ENCODE measurements around the gene CMC1.
"Not testable (repeated sequence)": the region's sequence is repeated elsewhere in the genome, so short reads cannot be mapped to it uniquely, and the experiment has no call there.

Gene CMC1, protein sequence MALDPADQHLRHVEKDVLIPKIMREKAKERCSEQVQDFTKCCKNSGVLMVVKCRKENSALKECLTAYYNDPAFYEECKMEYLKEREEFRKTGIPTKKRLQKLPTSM

DNA sequence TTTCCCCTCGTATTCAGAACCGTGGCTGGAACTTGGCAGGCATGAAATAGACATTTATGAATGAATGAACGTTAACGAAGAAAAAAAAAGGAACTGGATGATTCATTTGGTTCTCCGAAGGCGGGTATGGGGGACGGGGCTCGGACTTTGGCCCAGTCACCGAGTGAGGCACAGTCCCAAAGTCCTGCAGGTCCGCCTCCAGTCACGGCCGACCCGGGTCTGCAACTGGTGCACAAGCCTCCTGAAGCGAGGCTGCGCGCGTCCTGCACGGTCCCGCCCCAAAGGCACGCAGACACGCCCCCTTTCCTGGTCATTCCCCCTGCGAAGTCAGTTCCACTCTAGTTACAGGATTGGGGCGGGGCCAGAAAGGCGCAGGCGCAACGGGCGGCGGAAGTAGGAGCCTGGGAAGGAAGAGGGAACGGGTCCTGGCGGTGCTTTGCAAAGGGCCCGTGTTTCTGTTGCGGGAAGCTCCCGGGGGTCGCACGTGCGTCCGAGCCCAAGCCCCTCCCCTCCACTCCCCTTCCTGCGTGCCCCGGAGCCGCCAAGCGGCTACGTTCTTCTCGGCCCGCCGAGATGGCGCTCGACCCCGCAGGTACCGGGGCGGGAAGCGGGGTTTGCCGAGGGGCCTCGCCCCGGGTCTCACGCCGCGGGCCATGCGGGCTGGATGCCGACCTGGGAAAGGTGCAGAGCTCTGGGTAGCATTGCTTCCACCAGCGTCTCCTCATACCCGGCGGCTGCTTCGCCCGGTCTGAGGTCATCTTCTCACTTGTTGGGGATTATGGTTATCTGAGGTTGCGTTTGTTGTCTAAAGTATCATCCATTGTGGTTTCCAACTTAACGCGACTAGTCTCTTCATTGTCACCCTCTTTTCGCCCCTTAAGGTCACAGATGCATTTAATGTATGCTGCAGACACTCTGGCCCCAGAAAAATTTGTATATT is at the start of gene CMC1:
Gene CMC1 (plus strand): TSS at position 399 of the 940 bp plus-strand sequence. CDS start 175 bp downstream, at position 574.
- DNase-seq (ENCODE audit: low spot score) = peak; percentile 87

DNA sequence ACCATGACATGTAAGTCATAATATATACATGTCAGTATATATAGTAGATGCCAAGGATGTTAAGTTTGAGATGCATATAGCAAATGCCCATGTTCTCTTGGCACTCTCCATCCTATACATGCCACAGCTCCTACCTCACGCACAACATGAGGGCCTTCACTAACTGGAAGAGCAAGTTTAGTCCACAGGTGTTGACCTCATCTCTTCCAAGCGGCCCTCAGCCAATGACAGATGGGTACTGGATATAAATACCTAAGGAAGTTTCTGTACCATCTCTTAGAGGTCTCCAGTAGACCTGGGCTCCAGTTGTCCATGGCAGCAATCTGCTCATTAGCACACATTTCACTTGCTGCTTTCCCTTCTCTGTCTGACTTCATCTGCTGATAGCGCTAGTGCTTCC is 43.3 kb upstream of the CMC1 start:
- no peak for DNase-seq (ENCODE audit: low spot score)

DNA sequence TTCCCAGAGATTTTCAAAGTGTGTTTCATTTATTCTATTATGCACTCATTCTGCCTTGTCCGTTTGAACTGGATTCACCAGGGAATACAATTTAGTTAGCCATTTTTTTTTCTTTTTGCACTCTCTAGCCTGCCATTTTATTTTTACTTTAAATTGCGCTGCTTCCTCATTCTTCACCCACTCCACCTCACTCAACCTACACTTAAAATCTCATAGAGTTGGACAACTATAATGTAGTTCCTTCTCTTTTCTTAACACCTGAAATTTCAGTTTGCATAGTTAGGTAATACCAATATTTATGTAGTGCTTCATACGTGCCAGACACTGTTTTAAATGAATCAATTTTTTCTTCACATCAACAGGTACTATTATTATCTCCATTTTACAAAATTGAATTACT is 42.4 kb upstream of the CMC1 start:
- no peak for DNase-seq (ENCODE audit: low spot score)

DNA sequence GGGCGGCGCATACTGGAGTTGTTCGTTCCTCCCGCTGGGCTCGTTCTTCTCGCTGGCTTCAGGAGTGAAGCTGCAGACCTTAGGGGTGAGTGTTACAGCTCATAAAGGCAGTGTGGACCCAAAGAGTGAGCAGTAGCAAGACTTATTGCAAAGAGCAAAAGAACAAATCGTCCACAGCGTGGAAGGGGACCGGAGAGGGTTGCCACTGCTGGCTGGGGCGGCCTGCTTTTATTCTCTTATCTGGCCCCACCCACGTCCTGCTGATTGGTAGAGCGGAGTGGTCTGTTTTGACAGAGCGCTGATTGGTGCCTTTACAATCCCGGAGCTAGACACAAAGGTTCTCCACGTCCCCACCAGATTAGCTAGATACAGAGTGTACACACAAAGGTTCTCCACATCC is 41.8 kb upstream of the CMC1 start:
- DNase-seq (ENCODE audit: low spot score) = not testable (repeated sequence)

DNA sequence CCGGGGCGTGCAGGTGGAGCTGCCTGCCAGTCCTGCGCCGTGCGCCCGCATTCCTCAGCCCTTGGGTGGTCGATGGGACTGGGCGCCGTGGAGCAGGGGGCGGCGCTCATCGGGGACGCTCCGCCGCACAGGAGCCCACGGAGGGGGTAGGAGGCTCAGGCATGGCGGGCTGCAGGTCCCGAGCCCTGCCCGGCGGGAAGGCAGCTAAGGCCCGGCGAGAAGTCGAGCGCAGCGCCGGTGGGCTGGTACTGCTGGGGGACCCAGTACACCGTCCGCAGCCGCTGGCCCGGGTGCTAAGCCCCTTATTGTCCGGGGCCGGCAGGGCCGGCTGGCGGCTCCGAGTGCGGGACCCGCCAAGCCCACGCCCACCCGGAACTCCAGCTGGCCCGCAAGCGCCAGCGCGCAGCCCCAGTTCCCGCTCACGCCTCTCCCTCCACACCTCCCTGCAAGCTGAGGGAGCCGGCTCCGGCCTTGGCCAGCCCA is 41.0 kb upstream of the CMC1 start:
- not testable (repeated sequence) for DNase-seq (ENCODE audit: low spot score)

DNA sequence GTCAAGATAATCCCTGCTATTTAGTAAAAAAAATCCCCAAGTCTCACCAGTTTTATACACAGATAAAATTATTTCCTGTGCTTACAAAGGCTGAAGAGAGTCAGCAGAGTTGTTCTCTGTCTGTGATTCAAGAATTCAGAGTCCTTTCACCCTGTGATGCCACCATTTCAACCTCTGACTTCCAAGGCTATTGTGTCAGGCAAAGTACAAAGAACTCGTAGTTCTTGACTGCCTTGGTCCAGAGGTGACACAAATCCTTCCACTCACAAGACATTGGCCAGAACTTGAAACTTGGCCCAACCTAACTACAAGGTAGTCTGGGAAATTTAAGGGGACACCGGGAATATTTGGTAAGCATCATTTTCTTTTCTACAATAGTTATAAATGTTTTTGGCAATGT is 34.9 kb upstream of the CMC1 start:
- no peak for DNase-seq (ENCODE audit: low spot score)

DNA sequence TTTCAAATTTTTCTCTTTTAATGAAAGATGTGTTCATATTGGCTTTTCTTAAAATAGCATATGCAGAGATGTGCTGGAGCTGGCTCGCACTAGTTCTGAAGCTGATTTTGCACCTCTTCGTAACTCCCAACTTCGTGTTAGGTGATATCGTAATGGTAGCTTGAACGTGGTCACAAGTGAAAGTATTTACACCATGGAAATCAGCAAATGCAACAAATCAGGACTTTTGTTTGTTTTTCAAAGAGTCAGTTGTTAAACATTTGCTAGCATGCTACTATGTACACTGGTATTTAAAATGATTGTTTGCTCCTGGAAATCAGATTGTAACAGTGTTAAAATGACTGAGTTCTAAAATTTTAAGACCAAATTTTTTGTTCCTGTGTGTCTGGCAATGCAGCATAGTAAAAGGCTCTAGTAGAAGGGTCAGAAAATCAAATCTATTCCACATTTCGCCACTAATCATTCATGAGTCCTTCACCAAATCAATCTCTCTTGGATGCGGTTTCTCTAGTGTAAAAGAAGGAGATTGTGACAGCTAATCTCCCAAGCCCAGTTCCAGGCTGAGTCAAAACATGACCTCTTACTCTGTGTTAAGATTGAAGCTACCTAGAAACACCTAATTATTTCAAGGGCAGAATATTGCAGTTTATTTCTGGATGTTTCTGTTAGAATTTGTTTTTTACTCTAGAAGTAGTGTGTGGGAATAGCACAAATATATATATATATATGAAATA is 34.3 kb upstream of the CMC1 start:
- DNase-seq (ENCODE audit: low spot score) = no peak

DNA sequence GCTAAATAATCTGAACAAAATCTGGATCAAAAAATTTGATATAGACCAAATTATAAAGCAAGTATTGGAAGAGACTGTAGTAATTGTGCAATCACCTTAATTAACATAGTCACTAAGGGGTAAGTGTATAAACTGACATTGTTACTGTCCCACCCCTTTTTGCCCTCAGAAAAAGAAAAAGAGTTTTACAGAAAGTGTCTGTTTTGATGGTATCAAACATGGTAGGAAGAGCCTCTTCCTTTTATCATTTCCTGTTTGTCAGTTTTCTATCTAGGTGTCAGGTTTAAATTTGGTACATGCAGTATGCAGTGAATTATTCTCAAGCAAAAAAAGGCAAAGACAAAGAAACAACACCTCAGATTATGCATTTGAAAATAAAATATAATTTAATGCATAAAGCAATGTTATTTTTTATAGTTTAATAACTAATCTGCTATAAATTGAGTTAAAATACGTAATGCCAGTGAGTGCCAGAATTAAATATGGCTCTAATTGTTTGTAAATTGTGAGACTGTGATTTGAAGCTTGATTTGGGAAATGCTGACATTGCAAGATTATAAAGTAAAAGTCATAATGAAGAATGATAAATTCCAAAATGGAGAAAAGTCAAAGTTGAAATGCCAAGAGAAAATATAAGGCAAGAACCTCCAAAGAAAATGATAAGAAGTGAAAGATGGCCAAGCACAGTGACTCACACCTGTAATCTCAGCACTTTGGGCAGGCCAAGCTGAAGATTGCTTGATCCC is 30.3 kb upstream of the CMC1 start:
- DNase-seq (ENCODE audit: low spot score) = peak; percentile 19

DNA sequence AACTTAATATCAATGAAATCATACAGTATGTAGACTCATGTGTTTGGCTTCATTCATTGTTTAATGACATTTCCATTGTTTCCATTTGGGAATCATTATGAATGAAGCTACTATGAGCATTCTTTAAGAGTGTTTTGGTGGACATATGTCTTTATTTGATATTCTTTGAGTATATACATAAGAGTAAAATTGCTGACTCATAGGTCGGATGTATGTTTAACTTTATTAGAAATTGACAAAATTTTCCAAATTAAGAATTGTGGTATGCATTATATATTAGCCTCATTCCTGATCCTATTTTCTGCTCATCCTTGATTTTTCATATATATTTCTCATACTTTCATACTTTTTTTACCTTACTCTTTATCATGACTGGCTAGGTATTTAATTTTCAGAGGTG is 28.7 kb upstream of the CMC1 start:
- no peak for DNase-seq (ENCODE audit: low spot score)

DNA sequence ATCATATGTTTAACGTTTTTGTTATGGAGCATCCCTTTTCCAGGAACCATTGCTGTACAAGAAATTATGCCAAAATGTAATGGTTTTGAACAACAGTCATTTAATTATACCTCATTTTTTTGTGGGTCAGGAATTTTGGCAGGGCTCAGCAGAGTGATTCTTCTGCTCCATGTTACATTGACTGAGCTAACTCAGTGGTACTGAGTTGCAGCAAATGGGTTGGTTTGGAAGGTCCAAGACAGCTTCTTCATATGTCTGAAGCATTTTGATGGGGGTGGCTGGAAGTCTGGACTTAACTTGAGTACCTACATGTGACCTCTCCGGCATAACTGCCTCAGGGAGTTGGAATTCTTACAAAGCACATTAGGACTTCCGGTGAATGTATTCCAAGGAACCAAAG is 26.0 kb upstream of the CMC1 start:
- no peak for DNase-seq (ENCODE audit: low spot score)

DNA sequence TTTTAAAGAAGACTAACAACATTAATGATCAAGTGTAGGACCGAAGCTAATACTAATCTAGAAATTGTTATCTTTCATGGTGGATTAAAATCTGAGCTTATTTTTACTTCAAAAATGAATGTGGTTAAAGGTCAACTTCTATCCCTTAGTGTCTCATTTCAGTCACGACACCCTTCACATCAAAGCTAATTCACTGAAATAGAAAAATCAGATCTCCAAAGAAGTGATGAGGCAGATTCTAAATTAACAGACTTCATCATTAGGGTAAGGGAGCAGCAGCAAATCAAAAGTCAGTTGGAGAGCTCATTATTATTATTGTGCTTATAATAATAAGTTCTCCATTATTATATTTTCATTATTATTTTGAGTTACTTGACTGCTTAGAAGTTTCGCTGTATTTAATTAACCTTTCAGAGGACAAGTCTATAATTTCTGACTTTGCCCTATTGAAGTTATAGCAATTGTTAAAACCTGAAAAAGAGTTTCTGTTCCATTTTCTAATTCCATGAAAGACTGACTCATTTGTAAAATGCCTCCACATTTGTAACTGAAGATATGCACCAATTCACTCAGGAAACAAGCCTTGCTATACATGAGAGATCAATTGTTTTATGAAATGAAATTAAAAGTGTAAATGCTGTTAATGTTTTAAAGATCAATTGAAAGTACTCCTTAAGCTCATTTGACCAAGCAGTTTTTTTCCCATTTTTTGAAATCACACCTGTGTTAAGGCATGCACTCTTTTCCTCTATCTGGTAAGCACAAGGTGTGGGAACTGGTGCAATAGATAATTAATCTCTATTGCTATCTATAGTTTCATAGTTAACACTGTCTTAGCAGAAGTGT is 23.1 kb upstream of the CMC1 start:
- no peak for DNase-seq (ENCODE audit: low spot score)

DNA sequence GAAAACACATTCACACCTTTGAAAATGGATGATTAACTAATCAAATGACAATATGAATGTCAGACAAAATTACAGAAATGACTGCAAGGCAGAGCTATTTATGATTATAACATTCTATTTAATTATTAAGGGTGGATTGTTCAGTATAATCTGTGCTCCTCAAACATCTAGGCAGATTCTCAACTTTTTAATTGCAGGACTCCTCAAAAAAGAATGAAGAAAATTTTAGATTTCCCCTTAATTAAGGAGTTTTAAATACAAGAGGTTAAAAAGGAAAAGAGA is 22.6 kb upstream of the CMC1 start:
- no peak for DNase-seq (ENCODE audit: low spot score)

DNA sequence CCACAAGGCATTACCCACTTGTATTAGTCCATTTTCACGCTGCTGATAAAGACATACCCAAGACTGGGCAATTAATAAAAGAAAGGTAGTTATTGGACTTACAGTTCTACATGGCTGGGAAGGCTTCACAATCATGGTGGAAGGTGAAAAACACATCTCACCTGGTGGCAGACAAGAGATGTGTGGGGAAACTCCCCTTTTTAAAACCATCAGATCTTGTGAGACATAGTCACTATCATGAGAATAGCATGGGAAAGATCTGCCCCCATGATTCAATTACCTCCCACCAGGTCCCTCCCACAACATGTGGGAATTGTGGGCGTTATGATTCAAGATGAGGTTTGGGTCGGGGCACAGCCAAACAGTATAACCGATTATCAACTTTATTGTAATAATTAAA is 17.0 kb upstream of the CMC1 start:
- no peak for DNase-seq (ENCODE audit: low spot score)

DNA sequence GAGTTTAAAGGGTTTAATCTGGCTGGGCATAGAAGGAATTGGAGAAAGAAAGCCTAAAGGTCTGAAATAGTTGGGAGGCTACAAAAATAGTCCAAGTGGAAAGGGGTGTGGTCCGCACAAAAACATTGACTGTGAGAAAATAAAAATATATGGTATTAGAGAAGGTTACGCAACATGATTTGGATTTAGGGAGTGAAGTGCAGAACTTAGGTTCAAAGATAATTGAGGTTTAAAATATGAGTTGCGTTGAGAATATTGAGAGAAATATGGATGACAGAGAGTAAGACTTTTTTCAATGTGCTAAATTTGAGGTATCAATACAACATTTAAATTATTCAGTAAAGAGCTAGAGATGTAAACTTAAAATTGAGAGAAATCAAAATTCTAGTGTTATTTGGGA is 15.4 kb upstream of the CMC1 start:
- no peak for DNase-seq (ENCODE audit: low spot score)

DNA sequence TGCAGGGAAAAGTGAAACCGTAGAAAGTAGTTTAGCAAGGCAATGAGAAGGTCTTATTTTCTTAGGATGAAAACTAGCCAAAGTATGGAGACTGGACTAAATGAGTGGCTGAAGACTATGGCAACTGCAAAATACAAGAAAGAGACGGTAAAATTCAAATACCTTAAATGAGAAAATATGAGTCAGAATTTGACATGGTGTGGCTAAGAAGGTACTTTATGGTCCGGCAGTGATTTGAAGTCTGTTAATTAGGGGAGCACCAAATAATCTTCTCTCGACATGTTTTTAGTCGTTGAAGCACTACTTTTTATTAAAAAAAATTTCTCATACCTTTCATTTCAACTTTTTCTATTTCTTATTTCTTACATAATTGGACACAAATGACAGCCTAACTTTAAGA is 12.8 kb upstream of the CMC1 start:
- no peak for DNase-seq (ENCODE audit: low spot score)

DNA sequence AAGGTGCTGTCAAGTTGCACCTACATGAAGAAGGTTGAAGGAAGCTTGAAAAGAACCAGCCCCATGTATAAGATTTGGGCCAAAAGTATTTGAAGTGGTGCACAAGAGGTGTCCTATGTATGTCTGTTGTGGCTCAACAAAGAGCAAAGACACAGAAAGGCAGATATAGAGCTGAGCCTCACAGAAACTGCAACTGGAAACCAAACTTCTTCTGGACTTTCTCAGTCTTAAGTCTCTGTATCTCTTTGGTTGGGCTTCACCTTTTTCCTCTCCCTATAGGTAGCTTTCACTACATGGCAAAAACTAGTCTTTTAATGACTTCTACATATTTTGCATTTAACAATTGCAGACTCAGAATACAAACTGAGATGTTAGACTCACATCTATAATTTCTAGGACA is 8.8 kb upstream of the CMC1 start:
- DNase-seq (ENCODE audit: low spot score) = no peak

DNA sequence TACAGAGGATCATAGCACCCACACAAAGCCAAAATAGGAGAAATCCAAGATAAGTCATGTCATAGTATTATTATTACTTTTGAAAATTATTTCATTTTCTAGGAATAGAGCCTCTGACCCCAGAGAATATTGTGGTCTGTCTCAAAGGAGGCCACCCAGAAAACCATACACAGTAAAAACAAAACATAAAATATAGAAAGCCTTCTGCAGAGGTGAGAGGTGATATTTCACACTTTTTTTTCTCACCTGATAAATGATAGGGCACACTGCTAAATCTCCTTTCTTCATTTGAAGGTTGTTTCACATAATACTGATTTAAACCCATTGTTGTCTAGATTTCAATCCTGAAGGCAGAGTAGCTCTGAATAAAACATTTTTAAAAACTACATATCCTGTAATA is 7.0 kb upstream of the CMC1 start:
- DNase-seq (ENCODE audit: low spot score) = peak; percentile 20

DNA sequence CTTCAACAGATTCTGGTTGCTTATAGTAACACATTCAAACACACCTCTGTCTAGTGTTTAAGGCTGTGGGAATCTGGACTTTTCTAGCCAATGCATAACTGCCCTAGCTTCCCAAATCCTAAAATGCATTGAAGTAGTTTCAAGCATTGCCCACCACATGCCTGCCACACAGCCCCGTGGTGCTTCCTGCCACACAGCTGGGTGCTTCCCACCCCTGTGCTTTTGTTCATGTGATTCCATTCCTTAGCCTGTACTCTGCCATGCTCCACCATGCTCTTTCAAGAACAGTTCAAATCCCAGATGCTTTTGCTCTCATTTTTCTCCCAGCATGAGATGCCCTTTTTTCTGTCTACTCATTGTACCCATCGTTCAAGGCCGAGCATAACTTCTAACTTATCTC is 2.3 kb upstream of the CMC1 start:
- DNase-seq (ENCODE audit: low spot score) = no peak

DNA sequence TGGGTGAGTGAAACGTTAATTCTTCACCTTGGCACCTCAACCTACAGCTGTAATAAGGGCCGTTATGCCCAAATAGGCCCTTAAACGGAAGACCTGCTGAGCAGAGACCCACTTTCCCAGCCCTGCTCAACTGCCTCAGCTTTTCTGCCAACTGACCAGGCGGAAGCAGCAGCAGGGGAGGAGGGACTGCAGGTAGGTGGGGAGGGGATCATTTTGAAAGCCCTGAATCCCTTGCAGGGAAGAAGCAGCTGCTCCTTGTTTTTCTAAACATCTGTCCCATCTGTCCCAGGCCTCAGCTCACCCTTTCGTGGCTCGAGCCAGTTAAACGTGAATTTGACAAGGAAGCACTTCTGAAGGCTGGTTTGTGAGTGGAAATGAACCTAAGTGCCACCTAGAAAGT is 978 bp upstream of the CMC1 start:
- no peak for DNase-seq (ENCODE audit: low spot score)

DNA sequence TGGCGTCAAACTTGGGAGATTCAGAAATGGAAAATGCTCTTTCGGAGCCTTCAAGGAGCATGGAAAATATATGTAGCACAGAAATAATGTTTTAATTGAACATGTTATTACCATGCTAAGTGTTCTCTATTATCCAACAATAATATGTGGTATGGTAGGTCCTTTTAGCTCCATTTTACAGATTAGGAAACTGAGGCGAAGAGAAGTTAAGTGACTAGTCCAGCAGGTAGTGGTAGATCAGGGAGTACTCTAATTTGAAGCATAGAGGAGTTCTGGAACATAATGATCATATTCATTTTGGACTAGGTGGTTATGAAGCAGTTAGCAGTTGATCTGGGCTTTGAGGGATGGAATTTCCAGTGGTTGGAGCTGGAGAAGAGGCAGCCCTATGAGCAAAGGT is 1.1 kb downstream of the CMC1 start:
- no peak for DNase-seq (ENCODE audit: low spot score)

DNA sequence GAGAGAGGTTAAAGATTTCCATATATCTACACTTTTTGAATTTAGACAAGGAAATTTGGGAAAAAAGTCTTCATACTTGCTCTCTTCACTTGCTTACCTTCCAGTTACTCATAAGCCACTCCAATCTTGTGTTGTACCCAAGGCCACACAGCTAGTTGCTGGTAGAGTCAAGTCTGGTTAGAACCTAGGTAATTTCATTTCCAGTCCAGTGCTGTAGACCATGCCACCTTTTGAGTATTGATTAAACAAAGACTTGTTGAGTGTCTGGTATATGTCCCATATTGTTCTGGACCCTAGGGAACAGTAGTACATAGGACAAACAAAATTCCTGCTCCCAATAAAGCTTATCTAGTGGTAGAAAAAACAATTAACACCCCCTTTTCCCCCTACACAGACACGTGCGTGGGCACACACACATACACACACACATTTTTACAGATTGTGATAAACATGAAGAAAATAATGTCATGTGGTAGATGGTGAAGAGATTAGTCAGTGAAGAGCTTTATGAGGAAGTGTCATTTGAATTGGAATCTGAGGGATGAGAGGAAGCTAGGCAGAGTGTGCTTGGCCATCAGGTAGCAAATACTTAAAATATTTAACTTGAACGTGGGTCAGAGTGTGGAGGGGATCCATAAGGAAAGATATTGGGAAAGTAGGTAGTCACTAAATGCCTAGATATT is 2.1 kb downstream of the CMC1 start:
- DNase-seq (ENCODE audit: low spot score) = no peak
